Midbrain (tissue), 1 donor: Measurements from ENCODE around the gene GPD1L.
"Not testable (repeated sequence)": the region's sequence is repeated elsewhere in the genome, so short reads cannot be mapped to it uniquely, and the experiment has no call there.

Experiments used
- DNase-seq: peaks from one replicate; lab custom pipeline; 2025; lab: John Stamatoyannopoulos, UW

The GPD1L gene

GRCh38 chr3:32105291-32106131, 909 bp upstream of the GPD1L start:
- DNase-seq = no peak

GRCh38 chr3:32106929-32107362, 526 bp downstream of the GPD1L start:
- DNase-seq = peak; percentile 46

- not testable (repeated sequence) for DNase-seq
Measured at GRCh38 chr3:32108224-32108623, 1.8 kb downstream of the GPD1L start.

GRCh38 chr3:32109256-32109655, 2.8 kb downstream of the GPD1L start:
- peak; percentile 79 for DNase-seq

- DNase-seq = no peak
Measured at GRCh38 chr3:32110233-32110760, 3.9 kb downstream of the GPD1L start.

- DNase-seq = no peak
Measured at GRCh38 chr3:32111560-32111959, 5.1 kb downstream of the GPD1L start.

- DNase-seq = no peak
Measured at GRCh38 chr3:32113566-32113965, 7.1 kb downstream of the GPD1L start.

GRCh38 chr3:32113981-32114545, 7.6 kb downstream of the GPD1L start:
- no peak for DNase-seq

- DNase-seq = not testable (repeated sequence)
Measured at GRCh38 chr3:32114546-32115386, 8.3 kb downstream of the GPD1L start.

GRCh38 chr3:32117320-32117719, 10.9 kb downstream of the GPD1L start:
- DNase-seq = no peak

- no peak for DNase-seq
Measured at GRCh38 chr3:32118215-32118614, 11.8 kb downstream of the GPD1L start.

- no peak for DNase-seq
Measured at GRCh38 chr3:32120471-32120870, 14.1 kb downstream of the GPD1L start.

GRCh38 chr3:32121137-32121536, 14.7 kb downstream of the GPD1L start:
- no peak for DNase-seq

- no peak for DNase-seq
Measured at GRCh38 chr3:32123620-32124019, 17.2 kb downstream of the GPD1L start.

- DNase-seq = no peak
Measured at GRCh38 chr3:32125012-32125411, 18.6 kb downstream of the GPD1L start.

GRCh38 chr3:32126305-32127015, 20.0 kb downstream of the GPD1L start:
- no peak for DNase-seq

- no peak for DNase-seq
Measured at GRCh38 chr3:32127219-32127826, 20.9 kb downstream of the GPD1L start.

GRCh38 chr3:32128936-32129335, 22.5 kb downstream of the GPD1L start:
- no peak for DNase-seq

GRCh38 chr3:32129832-32130231, 23.4 kb downstream of the GPD1L start:
- DNase-seq = no peak

GRCh38 chr3:32132121-32132520, 25.7 kb downstream of the GPD1L start:
- no peak for DNase-seq

GRCh38 chr3:32132706-32133105, 26.3 kb downstream of the GPD1L start:
- no peak for DNase-seq
